AG04449 (cell line): Measurements from ENCODE around the gene NOX3.

ENCODE experiments used
- CTCF ChIA-PET: fragments of 350-600 bp; formaldehyde crosslinking; extraction: SDS; loops from one replicate; lab custom pipeline; 2021; ENCODE audit warnings: antibody characterized with exemption; lab: Yijun Ruan, JAX
- POLR2A ChIA-PET: fragments of 400-600, 350-600 bp; formaldehyde crosslinking; extraction: SDS; loops from one replicate; lab custom pipeline; 2020; ENCODE audit warnings: antibody characterized with exemption, inconsistent platforms; lab: Yijun Ruan, JAX
- DNase-seq: peaks from one replicate; pipeline ENCODE4 v3.0.0-alpha.2; 2010; ENCODE audit warnings: low read depth, low spot score
- H3K4me3 ChIP-seq: 2 replicates; pipeline ENCODE4 v1.5.1; 2011; ENCODE audit warnings: low read depth, mild to moderate bottlenecking, control low read depth, low read length
- CTCF ChIP-seq: IDR thresholded peaks from one replicate; pipeline ENCODE4 v1.5.1; 2011; ENCODE audit warnings: mild to moderate bottlenecking, moderate library complexity, low read length, control low read depth, inconsistent platforms; ENCODE audit not compliant: insufficient read depth; ENCODE audit errors: missing control alignments

The NOX3 gene

GRCh38 chr6:155409391-155409790, 46.2 kb downstream of the NOX3 start:
- ChIA-PET CTCF (interaction anchor here (1.0 kb wide), 1 partner anchor 9 kb away, joined by 4 read pairs; no protein-coding TSS in a partner anchor), POLR2A (no interaction called here)
- no peak for DNase-seq
- H3K4me3 ChIP-seq = no peak overlapping the region
- TF ChIP-seq CTCF = no peak

GRCh38 chr6:155408981-155409380, 46.7 kb downstream of the NOX3 start:
- CTCF ChIA-PET = interaction anchor here (0.9 to 1.0 kb wide), 2 partner anchors 9 kb away, joined by 3 to 4 read pairs; no protein-coding TSS in a partner anchor
- DNase-seq = no peak
- TF ChIP-seq CTCF = no peak
- POLR2A ChIA-PET = no interaction called here
- no peak overlapping the region for H3K4me3 ChIP-seq

- TF ChIP-seq CTCF = no peak
- DNase-seq = no peak
- no peak overlapping the region for H3K4me3 ChIP-seq
- POLR2A ChIA-PET = no interaction called here
- CTCF ChIA-PET = interaction anchor here (0.9 kb wide), 1 partner anchor 10 kb away, joined by 3 read pairs; no protein-coding TSS in a partner anchor
These were observed 47.4 kb downstream of the NOX3 start for GRCh38 chr6:155408231-155408630.

- no peak for TF ChIP-seq CTCF
- ChIA-PET POLR2A (interaction anchor here (0.6 kb wide), 1 partner anchor 18 kb away, joined by 3 read pairs; no protein-coding TSS in a partner anchor), CTCF (no interaction called here)
- no peak overlapping the region for H3K4me3 ChIP-seq
- DNase-seq = no peak
These were observed 48.8 kb downstream of the NOX3 start for GRCh38 chr6:155406801-155407200.

- ChIA-PET CTCF (no interaction called here), POLR2A (no interaction called here)
- H3K4me3 ChIP-seq = no peak overlapping the region
- no peak for TF ChIP-seq CTCF
- DNase-seq = no peak
These were observed 50.7 kb downstream of the NOX3 start for GRCh38 chr6:155404937-155405336.

GRCh38 chr6:155402656-155403304, 52.9 kb downstream of the NOX3 start:
- no peak overlapping the region for H3K4me3 ChIP-seq
- ChIA-PET POLR2A (no interaction called here), CTCF (interaction anchor here (0.5 to 1.2 kb wide), 2 partner anchors 9 to 49 kb away, joined by 3 to 5 read pairs; no protein-coding TSS in a partner anchor)
- DNase-seq = no peak
- no peak for TF ChIP-seq CTCF
